Neural cell (in vitro differentiated cells): ENCODE results near the gene SH3RF1. TPM values are rescaled to one million over a fixed set of nuclear protein-coding genes. Genes with fewer than 3 reads are reported as not detected.

Experiments
- H2AFZ ChIP-seq: fragments of 200-600, 300-800 bp; sonication (generic), shearing (Covaris generic); 2 replicates; pipeline ENCODE4 v1.6.0; 2014; ENCODE audit warnings: low read depth, mild to moderate bottlenecking, antibody characterized with exemption, low read length, moderate library complexity
- H3F3A ChIP-seq: fragments of 200-600 bp; shearing (Covaris generic); 2 replicates; pipeline ENCODE4 v1.6.1; 2016; ENCODE audit warnings: mild to moderate bottlenecking, moderate library complexity, mixed read lengths, antibody characterized with exemption, low read length; ENCODE audit not compliant: insufficient read depth, poor library complexity, severe bottlenecking
- H3K27ac ChIP-seq: fragments of 200-600, 300-800 bp; sonication (generic), shearing (Covaris generic); 2 replicates; pipeline ENCODE4 v1.5.1; 2014; ENCODE audit warnings: mild to moderate bottlenecking, low read length, moderate library complexity
- H3K27me3 ChIP-seq: fragments of 300-800, 200-600 bp; sonication (generic), shearing (Covaris generic); 2 replicates; pipeline ENCODE4 v1.6.0; 2014; ENCODE audit warnings: mild to moderate bottlenecking, low read depth, low read length, moderate library complexity; ENCODE audit not compliant: insufficient read depth
- H3K36me3 ChIP-seq: fragments of 300-800, 200-600 bp; sonication (generic), shearing (Covaris generic); 2 replicates; pipeline ENCODE4 v1.5.1; 2014; ENCODE audit warnings: mild to moderate bottlenecking, antibody characterized with exemption, low read length, moderate library complexity; ENCODE audit not compliant: insufficient read depth
- H3K4me2 ChIP-seq: fragments of 300-800, 200-600 bp; sonication (generic), shearing (Covaris generic); 2 replicates; pipeline ENCODE4 v1.6.0; 2014; ENCODE audit warnings: mild to moderate bottlenecking, low read length
- H3K4me3 ChIP-seq: fragments of 300-800, 200-600 bp; sonication (generic), shearing (Covaris generic); 2 replicates; pipeline ENCODE4 v1.5.1; 2014; ENCODE audit warnings: mild to moderate bottlenecking, low read length, moderate library complexity
- H3K79me2 ChIP-seq: fragments of 200-600 bp; shearing (Covaris generic); replicated peaks from 2 replicates; pipeline ENCODE4 v1.6.0; 2014; ENCODE audit warnings: mild to moderate bottlenecking, low read length, moderate library complexity; ENCODE audit not compliant: insufficient read depth
- H3K9ac ChIP-seq: fragments of 300-800, 200-600 bp; sonication (generic), shearing (Covaris generic); 2 replicates; pipeline ENCODE4 v1.6.1; 2016; ENCODE audit warnings: mild to moderate bottlenecking, low read length, mixed read lengths
- H3K9me2 ChIP-seq: fragments of 200-600 bp; shearing (Covaris generic); 2 replicates; pipeline ENCODE4 v1.6.1; 2016; ENCODE audit warnings: mild to moderate bottlenecking, low read length, mixed read lengths; ENCODE audit not compliant: insufficient read depth
- H3K9me3 ChIP-seq: fragments of 200-600, 300-800 bp; sonication (generic), shearing (Covaris generic); 2 replicates; pipeline ENCODE4 v1.6.1; 2016; ENCODE audit warnings: mild to moderate bottlenecking, mixed run types, low read length, moderate library complexity, mixed read lengths
- H4K20me1 ChIP-seq: fragments of 200-600 bp; shearing (Covaris generic); 2 replicates; pipeline ENCODE4 v1.6.1; 2016; ENCODE audit warnings: mild to moderate bottlenecking, mixed run types; ENCODE audit not compliant: insufficient read depth
- EP300 ChIP-seq: fragments of 450-650 bp; conservative IDR thresholded peaks from 2 replicates; pipeline ENCODE4 v1.6.1; 2014; ENCODE audit warnings: antibody characterized with exemption, mild to moderate bottlenecking, moderate library complexity; ENCODE audit not compliant: poor library complexity, severe bottlenecking
- EZH2 ChIP-seq: fragments of 200-600, 300-800 bp; shearing (Covaris generic), sonication (generic); IDR thresholded peaks from 2 replicates; pipeline ENCODE4 v1.6.1; 2014; ENCODE audit warnings: antibody characterized with exemption, low read length, borderline replicate concordance, mild to moderate bottlenecking; ENCODE audit not compliant: insufficient read depth, poor library complexity, severe bottlenecking
- MXI1 ChIP-seq: fragments of 450-650 bp; conservative IDR thresholded peaks from 2 replicates; pipeline ENCODE4 v1.6.1; 2014; ENCODE audit warnings: antibody characterized with exemption, mild to moderate bottlenecking; ENCODE audit not compliant: poor library complexity, severe bottlenecking
- POLR2AphosphoS5 ChIP-seq: IDR thresholded peaks from 2 replicates; pipeline ENCODE4 v1.6.1; 2012
- RAD21 ChIP-seq: fragments of 450-650 bp; conservative IDR thresholded peaks from 2 replicates; pipeline ENCODE4 v1.6.1; 2014; ENCODE audit warnings: antibody characterized with exemption, mild to moderate bottlenecking, moderate library complexity
- SMC3 ChIP-seq: fragments of 450-650 bp; conservative IDR thresholded peaks from 2 replicates; pipeline ENCODE4 v1.6.1; 2014; ENCODE audit warnings: antibody characterized with exemption, mild to moderate bottlenecking, moderate library complexity; ENCODE audit not compliant: poor library complexity
- TAF1 ChIP-seq: IDR thresholded peaks from 2 replicates; pipeline ENCODE4 v1.6.1; 2012; ENCODE audit warnings: low read depth
- polyA plus RNA-seq: library from polyadenylated mRNA; depleted of rRNA; stranded (reverse); fragments of >200 nt; gene quantifications from 2 replicates; pipeline ENCODE4 v1.2.3, GENCODE V29; 2014
- TF ChIP-seq, protein P1 (sequence below): IDR thresholded peaks from 2 replicates; pipeline ENCODE4 v1.6.1; 2012; ENCODE audit warnings: borderline replicate concordance
- TF ChIP-seq, protein P2 (sequence below): fragments of 450-650 bp; IDR thresholded peaks from 2 replicates; pipeline ENCODE4 v1.5.1; 2014; ENCODE audit warnings: antibody characterized with exemption, mild to moderate bottlenecking, moderate library complexity; ENCODE audit not compliant: poor library complexity, severe bottlenecking

Gene SH3RF1
- polyA plus RNA-seq, 1 donor from 2014 or later: 3.1 TPM

DNA sequence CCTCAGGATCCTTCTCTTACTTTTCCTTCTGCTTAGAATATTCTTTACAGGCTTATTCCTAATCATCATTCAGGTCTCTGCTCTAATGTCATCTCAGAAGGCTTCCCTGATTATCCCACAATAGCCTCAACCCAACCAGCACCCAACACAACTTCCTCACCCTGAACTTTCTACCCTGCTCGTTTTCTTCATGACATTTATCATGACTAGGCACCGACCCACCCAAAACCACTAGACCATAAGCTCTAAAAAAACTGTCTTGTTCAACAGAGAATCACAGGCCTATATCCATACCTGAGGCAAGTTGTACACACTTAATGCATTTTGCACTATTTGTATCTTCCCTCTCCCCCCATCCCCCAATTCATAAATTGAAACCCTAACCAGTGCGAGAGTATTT lies 95.3 kb downstream of the SH3RF1 start:
- TF ChIP-seq EP300 (no peak), POLR2AphosphoS5 (no peak), SMC3 (no peak), MXI1 (no peak), RAD21 (no peak)
- TF ChIP-seq, protein P1, sequence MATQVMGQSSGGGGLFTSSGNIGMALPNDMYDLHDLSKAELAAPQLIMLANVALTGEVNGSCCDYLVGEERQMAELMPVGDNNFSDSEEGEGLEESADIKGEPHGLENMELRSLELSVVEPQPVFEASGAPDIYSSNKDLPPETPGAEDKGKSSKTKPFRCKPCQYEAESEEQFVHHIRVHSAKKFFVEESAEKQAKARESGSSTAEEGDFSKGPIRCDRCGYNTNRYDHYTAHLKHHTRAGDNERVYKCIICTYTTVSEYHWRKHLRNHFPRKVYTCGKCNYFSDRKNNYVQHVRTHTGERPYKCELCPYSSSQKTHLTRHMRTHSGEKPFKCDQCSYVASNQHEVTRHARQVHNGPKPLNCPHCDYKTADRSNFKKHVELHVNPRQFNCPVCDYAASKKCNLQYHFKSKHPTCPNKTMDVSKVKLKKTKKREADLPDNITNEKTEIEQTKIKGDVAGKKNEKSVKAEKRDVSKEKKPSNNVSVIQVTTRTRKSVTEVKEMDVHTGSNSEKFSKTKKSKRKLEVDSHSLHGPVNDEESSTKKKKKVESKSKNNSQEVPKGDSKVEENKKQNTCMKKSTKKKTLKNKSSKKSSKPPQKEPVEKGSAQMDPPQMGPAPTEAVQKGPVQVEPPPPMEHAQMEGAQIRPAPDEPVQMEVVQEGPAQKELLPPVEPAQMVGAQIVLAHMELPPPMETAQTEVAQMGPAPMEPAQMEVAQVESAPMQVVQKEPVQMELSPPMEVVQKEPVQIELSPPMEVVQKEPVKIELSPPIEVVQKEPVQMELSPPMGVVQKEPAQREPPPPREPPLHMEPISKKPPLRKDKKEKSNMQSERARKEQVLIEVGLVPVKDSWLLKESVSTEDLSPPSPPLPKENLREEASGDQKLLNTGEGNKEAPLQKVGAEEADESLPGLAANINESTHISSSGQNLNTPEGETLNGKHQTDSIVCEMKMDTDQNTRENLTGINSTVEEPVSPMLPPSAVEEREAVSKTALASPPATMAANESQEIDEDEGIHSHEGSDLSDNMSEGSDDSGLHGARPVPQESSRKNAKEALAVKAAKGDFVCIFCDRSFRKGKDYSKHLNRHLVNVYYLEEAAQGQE: no peak
- TF ChIP-seq, protein P2, sequence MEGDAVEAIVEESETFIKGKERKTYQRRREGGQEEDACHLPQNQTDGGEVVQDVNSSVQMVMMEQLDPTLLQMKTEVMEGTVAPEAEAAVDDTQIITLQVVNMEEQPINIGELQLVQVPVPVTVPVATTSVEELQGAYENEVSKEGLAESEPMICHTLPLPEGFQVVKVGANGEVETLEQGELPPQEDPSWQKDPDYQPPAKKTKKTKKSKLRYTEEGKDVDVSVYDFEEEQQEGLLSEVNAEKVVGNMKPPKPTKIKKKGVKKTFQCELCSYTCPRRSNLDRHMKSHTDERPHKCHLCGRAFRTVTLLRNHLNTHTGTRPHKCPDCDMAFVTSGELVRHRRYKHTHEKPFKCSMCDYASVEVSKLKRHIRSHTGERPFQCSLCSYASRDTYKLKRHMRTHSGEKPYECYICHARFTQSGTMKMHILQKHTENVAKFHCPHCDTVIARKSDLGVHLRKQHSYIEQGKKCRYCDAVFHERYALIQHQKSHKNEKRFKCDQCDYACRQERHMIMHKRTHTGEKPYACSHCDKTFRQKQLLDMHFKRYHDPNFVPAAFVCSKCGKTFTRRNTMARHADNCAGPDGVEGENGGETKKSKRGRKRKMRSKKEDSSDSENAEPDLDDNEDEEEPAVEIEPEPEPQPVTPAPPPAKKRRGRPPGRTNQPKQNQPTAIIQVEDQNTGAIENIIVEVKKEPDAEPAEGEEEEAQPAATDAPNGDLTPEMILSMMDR: no peak
- Histone ChIP-seq H3K79me2 (peaks cover 9% of the 10 kb centered on the region), H3F3A (no peaks in the 10 kb centered on the region), H3K4me3 (no peak overlapping the region), H3K9me3 (no peaks in the 10 kb centered on the region), H4K20me1 (no peaks in the 10 kb centered on the region), H3K4me2 (no peak overlapping the region), H2AFZ (no peak overlapping the region), H3K36me3 (no peaks in the 10 kb centered on the region), H3K9ac (no peak overlapping the region), H3K27me3 (no peaks in the 10 kb centered on the region), H3K9me2 (no peaks in the 10 kb centered on the region), H3K27ac (no peak overlapping the region)

DNA sequence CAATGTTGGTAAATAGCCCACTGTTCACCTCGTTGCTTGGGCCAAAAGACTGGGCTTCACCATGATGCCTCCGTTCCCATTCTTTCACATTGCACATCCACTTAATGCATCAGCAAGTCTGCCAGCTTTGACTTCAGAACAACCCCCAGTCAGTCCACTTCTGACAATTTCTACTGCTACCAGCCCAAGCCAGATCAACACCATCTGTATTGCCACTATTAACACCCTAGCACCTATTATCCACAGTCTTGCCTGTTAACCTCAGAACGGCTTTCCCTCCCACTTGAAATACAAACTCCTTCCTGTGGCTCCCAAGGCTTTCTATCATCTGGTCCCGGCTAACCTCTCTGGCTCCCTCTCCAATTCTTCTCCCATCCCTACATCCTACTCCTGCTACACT lies 95.7 kb downstream of the SH3RF1 start:
- Histone ChIP-seq H3K9me2 (no peaks in the 10 kb centered on the region), H4K20me1 (no peaks in the 10 kb centered on the region), H3K79me2 (peaks cover 9% of the 10 kb centered on the region), H3K36me3 (no peaks in the 10 kb centered on the region), H3K27ac (no peak overlapping the region), H3K4me3 (no peak overlapping the region), H3K27me3 (no peaks in the 10 kb centered on the region), H2AFZ (no peak overlapping the region), H3K4me2 (no peak overlapping the region), H3K9ac (no peak overlapping the region), H3F3A (no peaks in the 10 kb centered on the region), H3K9me3 (no peaks in the 10 kb centered on the region)
- no peak for TF ChIP-seq MXI1
- TF ChIP-seq EZH2: no peak
- TF ChIP-seq, protein P1: no peak
- TF ChIP-seq RAD21: no peak
- TF ChIP-seq POLR2AphosphoS5: no peak
- TF ChIP-seq TAF1: no peak
- TF ChIP-seq SMC3: no peak
- TF ChIP-seq, protein P2: no peak
- TF ChIP-seq EP300: no peak
